NCI-H128 (cell line): Measurements from ENCODE around the gene BPTF.
"Not testable (repeated sequence)": the region's sequence is repeated elsewhere in the genome, so short reads cannot be mapped to it uniquely, and the experiment has no call there.

ENCODE experiments used
- DNase-seq: peaks from one replicate; lab custom pipeline; 2025; ENCODE audit not compliant: unreplicated experiment; lab: John Stamatoyannopoulos, UW

The BPTF gene

DNA sequence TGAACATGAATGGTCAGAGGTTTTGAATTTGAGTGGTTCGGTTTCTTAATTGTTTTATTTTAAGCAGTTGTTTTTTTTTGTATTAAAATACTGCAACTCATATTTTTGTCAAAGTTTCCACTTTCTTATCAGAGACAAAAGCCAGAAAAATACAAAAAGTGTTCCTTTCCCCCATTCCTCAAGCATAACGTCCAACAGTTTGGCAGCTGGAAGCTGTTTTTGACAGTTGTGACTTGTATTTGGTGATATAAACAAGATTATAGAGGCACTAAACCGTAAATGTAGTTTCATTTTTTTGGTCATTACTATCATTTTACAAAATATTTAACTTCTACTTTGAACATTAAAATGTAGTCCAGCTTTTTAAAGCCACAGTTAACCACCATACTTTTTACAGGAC lies 135.0 kb downstream of the BPTF start:
- DNase-seq, result not testable (repeated sequence)

DNA sequence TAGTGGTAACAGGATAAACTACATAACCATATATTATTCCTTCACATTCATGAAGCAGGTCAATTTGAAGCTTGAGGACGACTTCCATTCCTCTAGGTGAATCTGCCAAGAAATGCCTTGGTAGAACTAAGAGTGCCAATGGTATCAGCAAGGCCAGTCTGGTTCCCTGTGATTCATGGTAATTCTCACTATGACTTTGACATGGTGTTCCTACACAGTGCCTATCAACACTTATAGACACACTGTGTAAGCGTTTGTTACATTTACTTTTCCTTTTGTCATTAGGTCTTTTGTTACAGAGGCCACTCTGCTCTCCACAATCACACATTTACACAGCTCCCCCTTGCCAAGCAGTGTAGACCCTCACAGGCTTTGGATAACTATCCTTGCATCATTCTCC lies 136.9 kb downstream of the BPTF start:
- DNase-seq, result not testable (repeated sequence)

DNA sequence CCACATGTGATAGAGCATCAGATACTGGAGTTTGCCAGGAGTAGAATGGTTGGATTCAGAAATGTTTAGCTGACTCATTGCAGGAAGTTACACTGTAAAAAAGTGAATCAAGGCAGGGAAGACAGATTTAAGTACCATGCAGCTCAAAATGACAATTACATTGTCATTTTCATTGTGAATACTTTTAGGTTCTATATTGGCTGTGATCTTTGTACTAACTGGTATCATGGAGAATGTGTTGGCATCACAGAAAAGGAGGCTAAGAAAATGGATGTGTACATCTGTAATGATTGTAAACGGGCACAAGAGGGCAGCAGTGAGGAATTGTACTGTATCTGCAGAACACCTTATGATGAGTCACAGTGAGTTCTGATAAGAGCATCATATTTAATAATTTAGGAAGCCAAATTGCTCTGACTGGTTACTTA lies 137.9 kb downstream of the BPTF start:
- peak; percentile 12 for DNase-seq

DNA sequence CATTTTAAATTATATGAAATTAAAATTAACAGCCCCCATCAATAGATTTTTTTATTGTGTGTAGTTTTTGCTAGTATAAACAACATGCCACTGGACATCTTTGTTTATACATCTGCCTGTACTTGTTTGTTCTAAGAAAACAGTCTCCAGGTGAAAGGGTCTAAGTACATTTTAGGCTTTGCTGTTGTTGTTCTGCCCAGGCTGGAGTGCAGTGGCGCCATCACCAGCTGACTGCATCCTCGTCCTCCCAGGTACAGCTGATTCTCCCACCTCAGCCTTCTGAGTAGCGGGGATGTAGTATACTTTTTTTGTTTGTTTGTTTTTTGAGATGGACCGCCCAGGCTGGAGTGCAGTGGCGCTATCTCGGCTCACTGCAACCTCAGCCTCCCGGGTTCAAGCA lies 145.5 kb downstream of the BPTF start:
- no peak for DNase-seq

DNA sequence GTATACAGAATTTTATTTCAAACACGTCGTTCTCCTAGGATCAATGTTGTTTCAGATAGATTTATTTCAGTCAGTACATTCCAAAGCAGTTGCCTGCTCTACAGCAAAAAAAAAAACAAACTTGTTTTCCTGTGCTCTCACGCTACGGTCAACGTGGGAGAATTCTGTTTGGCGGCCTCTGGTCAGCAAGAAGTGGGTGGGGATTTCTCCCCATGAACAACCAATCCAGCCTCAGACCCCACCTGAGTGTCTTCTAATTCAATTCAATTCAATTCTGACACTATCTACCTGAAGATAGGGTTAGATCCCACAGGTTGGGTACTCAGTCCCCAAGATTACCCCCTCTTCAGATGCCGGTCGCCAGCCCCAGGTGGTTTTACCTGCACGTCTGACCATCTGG lies 148.9 kb downstream of the BPTF start:
- no peak for DNase-seq

DNA sequence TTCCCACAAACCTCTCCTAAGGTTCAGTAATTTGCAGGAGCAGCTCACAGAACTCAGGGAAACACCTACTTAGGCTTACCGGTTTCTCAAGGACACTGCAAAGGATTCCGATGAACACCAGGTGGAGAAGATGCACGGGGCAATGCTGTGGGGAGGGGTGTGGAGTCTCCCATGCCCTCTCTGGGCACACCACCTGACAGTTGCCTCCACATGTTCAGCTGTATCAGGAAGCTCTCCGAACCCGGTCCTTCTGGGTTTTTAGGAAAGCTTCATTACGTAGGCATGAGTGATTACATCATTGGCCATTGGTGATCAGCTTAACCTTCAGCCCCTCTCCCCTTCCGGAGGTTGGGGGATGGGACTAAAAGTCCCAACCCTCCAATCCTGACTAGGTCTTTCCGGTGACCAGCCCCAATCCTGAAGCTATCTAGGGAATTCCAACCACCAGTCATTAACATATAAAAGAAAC lies 149.3 kb downstream of the BPTF start:
- no peak for DNase-seq

DNA sequence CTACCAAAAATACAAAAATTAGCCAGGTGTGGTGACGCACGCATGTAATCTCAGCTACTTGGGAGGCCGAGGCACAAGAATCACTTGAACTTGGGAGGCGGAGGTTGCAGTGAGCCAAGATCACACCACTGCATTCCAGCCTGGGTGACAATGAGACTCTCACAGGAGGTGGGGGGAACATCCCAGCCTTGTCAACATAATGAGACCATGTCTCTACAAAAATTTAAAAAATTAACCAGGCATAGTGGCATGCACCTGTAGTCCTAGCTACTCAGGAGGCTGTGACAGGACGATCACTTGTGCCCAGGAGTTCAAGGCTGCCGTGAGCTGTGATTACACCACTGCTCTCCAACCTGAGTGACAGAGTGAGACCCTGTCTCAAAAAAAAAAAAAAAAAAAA lies 151.0 kb downstream of the BPTF start:
- not testable (repeated sequence) for DNase-seq

DNA sequence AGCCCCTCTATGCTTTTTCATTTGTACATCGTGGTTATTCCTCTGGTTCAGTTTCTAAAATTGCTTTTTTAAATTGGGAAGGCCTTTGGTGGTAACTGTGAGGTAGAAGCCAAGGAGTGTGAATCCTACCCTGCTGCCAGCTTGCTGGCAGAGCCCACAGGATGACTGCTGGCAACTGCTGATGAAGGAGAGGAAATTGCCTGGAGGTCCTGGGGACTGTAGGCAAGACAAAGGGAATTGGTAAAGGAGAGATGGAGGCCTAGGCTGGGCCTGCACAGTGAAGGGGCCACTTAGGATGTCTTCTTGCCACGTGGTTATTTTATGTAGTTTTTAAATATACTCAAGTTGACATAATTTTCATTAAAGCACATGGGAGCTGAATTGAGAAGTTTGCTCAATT lies 155.2 kb downstream of the BPTF start:
- no peak for DNase-seq

DNA sequence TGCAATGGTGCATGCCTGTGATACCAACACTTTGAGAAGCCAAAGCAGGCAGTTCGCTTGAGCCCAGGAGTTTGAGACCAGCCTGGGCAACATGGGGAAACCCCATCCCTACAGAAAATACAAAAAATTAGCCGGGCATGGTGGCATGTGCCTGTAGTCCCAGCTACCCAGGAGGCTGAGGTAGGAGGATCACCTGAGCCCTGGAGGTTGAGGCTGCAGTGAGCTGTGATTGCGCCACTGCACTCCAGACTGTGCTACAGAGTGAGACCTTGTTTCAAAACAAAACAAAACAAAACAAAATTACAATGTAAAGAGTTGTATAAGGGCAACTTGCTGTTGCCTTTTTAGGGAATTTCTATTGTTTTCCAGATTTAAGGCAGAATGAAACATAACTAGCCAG lies 155.6 kb downstream of the BPTF start:
- not testable (repeated sequence) for DNase-seq

DNA sequence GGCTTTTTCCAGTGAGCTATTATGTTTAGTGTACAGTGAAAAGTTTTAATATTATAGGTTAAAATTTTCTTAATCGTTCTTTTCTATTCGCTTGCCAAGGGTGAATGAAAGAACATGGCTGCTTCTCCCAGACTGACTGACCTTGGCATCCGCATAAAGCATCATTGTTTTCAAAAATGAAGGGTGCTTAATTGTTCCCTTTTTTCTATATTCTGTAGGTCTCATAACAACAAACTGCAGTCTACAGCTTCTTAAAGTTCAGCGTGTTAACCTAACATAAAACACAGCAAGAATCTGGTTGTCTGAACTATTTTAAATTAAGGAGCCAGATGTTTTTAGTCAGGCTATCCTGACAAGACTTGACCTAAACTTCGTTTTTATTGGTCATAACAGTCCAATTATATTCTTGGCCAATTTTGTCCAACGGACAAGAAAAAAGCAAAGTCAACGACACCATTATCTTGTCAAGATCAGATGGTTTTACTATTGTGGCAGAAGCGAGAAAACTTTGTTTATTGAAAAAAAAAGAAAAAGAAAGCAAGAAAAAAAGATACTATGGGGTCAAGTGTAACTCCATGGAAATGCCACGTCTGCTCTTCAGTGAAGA lies 156.8 kb downstream of the BPTF start:
- DNase-seq, result no peak

DNA sequence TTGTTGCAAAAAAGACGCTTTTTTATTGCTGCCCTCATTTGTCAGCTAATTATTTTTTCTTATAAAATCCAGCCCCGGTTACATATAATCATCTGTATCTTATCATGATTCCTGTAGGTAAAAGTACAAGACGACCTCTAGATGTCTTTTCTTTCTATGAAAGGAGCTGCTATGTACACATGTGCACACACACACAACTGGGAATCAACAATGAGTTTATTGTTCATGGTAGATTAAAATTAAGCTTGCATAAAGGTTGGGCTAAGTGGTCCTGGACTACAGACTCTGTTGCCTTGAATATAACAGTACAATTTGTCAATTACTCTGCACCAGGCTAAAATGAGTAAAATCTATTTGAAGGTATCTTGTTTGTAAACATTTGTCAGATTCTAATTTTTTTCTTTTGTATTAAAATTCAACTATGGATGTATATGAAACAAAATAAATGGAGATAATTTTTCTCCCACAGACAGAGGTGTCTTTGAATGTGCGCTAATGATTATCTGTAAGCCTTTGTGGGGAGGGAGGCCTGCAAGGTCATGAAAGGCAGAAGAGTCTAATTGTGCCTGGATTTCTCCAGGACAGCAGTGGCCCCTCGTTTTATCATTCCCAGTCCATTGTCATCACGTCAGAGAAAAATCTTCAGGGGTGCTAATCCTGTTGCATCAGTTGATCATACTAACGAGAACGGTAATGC lies 157.5 kb downstream of the BPTF start:
- no peak for DNase-seq

DNA sequence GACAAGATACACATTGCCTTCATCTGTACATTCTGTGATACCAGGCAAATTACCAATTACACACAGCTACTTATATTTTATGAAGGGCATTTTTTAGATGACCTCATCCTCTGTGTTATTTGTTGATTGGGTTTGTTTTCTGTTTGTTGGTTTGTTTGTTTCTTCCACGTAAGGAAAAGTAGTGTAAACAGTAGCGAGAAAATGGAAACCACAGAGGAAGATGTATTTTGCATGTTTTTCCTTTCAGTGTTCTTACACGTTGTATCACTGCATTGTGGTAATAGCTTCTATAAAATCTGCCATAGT lies 158.0 kb downstream of the BPTF start:
- no peak for DNase-seq

DNA sequence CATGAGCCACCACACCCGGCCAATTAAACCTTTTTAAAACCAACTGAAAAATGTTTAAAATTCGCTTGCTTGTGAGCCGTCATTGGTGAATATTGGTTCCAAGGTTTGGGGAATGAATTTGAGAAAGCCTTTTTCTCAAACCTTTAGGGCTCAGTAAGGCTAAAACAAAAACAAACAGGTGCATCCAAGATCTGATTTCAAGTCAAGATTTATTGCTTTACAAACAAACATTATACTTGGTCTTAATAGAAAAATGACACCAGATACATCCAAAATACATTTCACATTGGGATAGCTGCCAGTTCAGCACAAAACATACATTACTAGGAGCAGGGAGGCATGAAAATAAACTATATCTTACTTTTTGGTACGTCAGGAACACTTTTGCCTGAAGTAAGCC lies 165.6 kb downstream of the BPTF start:
- no peak for DNase-seq

DNA sequence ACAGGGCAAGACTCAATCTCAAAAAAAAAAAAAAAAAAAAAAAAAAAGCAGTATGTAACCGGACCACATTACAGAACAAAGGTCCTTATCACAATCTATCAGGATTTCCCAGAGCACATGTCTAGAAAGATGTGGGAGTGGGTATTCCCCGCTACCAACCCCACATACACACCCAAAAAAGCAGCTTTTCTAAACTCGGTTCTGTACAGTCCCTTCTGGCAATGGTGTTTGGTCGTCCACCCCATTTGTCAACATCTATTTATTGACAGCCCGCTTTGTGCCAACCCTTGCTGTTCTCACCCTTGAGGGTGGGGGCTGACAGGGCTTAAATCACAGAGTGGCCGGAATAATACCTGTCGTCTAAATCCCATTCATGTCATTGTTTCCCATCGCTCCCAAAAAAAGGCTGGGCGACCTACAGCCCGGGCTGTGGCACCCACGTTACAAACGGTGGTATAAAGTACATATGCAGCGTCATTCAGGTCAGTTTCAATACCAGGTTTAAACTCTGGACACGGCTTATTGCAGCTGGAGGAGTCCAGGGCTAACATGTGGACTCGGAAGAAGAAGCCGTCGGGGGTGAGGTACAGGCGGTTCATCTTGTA lies 167.3 kb downstream of the BPTF start:
- no peak for DNase-seq

DNA sequence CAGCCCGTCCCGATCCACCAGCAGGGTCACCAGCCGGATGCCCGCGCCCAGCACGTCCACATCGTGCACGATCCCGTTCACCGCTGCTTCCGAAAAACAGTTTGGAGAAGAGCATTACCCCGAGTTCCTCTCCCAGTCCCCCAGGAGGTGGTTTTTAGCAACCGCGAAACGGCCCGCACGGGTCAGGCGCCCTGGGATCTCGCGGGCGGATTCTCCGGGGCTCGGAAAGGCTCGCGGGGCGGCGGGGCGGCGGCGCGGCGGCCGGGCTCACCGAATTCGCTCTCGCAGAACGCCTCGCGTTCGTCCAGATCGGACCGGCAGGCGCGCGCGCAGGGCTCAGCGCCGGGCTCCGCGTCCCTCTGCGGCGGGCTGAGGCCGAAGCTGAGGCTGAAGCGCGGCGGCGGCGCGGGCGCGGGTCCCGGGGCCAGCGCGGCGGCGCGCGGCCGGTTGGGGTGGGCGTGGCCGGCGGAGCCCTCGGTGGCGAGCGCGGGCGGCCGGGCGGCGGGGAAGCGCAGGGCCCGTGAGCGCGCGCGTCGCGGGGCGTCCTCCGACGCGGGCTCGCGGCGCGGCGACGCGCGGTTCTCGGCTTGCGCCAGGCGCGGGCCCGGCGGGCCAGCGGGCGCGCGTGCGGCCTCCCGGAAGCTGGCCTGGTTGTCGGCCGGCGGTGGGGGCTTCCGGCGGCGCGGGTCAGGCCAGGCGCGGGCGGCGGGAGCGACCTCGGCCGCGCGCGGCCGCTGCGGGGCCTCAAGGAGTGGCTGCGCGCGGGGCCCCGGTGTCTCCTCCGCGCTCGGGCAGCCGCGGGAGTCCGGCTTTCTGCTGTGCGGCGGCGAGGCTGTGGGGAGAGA lies 168.1 kb downstream of the BPTF start:
- DNase-seq, result peak; percentile 27

DNA sequence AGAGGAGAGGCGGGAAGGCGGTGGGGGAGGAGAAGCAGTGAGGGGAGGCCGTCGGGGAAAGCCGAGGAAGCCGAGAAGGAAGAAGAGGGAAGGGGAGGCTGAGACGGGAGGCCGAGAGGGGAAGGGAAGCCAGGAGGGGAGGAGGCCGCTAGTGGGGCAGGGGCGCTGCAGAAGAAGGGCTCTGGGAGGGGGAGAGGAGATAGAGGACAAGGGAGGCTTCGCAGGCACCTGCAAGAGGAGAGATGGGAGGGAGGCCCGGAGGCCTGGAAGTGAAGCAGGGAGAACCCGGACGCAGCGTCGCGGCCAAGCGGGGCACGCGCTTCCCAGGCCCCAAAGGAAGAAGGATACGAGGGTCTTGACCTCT lies 168.7 kb downstream of the BPTF start:
- DNase-seq, result no peak

DNA sequence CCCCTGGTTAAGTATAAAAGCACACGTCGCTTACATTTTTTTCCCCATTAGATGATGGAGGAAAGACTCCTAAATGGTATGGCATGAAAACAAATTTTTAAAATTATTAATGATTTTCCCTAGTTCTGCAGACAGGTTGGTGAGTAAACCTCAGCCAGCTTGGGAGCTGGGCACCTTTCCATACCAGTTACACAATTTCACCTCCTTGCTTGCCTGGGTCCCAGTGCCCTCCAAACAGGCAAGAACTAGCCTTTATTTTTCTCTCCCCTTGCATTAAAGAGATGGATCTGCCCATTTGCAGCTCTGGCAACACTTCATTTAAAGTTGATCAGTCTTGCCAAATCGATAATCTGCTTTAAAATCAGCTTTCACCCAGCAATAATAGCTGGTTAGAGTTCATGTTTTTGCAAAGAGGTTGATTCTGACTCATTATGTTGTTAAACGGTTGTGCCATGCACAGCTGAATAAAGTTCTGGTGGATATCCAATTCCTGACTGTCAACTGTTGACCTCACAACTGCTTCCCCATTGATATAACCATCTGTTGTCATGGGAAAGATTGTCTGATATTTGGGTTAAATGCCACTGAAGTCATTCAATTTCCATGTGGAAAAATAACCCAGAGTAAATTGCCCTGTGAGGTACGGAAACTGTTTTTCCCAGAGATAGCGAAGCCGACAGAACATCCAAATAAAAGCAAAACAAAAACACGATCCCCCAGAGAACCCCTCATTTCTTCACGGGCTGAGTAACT lies 169.7 kb downstream of the BPTF start:
- no peak for DNase-seq

DNA sequence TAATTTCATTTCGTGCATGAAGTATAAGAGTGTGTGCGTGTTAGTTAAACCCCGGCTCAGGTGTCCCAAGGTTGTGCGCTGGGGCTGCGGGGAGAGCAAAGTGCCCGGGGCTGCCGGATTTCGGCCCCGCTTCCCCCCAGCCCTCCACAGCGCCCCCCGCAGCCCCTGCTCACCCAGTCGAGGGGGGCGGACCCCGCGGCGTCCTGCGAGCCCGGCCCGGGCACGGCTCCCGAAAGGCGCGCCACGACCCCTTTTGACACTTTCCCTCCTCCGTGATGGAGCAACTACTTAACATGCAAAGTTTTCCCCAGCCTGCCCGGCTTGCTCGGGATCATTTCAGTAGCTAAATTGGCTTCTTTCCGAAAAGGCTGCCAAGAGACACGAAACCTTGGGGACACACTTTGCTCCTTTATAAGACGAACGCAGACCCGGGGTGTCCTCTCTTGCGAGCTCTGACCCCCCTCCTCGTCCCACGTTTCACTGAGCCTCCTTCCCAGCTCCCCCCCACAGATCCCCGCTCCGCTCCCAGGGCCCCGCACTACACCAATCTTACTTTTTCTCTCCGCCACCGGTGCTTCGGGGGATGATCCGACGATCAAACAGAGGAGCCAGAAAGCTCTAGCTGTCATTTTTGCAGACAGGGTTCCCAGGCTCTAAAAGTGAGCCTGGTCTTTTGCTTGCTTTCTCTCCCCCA lies 170.4 kb downstream of the BPTF start:
- no peak for DNase-seq

DNA sequence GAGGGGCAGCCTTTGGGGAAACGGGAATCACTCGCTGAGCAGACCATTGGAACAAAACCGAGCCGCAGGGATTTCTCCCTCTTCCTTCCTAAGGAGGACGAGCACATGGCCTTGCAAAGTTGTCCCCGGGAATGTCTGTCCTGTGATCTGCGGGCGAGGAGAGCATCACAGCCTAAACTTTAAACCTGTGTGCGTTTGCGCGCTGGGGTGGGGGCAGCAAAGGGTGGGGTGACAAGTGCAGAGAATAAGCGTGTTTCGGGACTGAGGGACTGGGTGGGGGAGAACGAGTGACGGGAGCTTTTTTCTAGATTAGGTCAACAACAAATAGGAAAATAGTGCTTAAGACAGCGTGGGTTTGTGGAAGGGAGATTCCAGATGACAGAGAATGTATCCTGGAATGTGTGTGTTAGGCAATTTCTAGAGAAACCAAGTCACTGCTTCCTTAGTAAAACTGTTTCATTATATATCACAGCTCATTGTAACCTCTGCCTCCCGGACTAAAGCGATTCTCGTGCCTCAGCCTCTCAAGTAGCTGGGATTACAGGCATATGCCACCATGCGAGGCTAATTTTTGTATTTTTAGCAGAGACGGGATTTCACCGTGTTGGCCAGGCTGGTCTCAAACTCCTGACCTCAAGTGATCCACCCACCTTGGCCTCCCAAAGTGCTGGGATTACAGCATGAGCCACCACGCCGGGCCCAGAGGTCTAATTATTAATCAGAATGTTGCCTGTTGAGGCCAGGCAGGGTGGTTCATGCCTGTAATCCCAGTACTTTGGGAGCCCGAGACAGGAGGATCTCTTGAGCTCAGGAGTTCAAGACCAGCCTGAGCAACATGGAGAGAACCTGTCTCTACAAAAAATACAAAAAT lies 171.2 kb downstream of the BPTF start, which contains the start of gene C17orf58:
C17orf58 (minus strand) TSS at position 169 of the 871 bp plus-strand sequence. CDS start 271 bp downstream, outside the sequence.
- not testable (repeated sequence) for DNase-seq
